CD4-positive, alpha-beta T cell treated with Interleukin-2 at 100 ng/mL for 4 hours (primary cell): ENCODE results near the gene CIRBP.
"Not testable (repeated sequence)": the region's sequence is repeated elsewhere in the genome, so short reads cannot be mapped to it uniquely, and the experiment has no call there.

Experiments used
- DNase-seq: peaks from one replicate; pipeline ENCODE4 v3.0.0-alpha.2; 2020; ENCODE audit warnings: low spot score

Gene CIRBP

GRCh38 chr19:1312767-1313694 lies 43.9 kb downstream of the CIRBP start:
- no peak for DNase-seq

GRCh38 chr19:1313695-1314613 lies 44.8 kb downstream of the CIRBP start:
- no peak for DNase-seq

GRCh38 chr19:1315470-1316166 lies 46.5 kb downstream of the CIRBP start:
- DNase-seq, result no peak

- no peak for DNase-seq
Measured at GRCh38 chr19:1316466-1316865, 47.3 kb downstream of the CIRBP start.

GRCh38 chr19:1317274-1318003 lies 48.3 kb downstream of the CIRBP start:
- no peak for DNase-seq

- no peak for DNase-seq
Measured at GRCh38 chr19:1318678-1319471, 49.7 kb downstream of the CIRBP start.

- not testable (repeated sequence) for DNase-seq
Measured at GRCh38 chr19:1320282-1320650, 51.1 kb downstream of the CIRBP start.

- DNase-seq, result no peak
Measured at GRCh38 chr19:1321539-1321938, 52.4 kb downstream of the CIRBP start.

GRCh38 chr19:1322198-1322981 lies 53.3 kb downstream of the CIRBP start:
- no peak for DNase-seq

GRCh38 chr19:1324249-1324805 lies 55.2 kb downstream of the CIRBP start:
- DNase-seq, result no peak
